Neural progenitor cell (in vitro differentiated cells): ENCODE measurements around the gene CTCF. TPM values are rescaled to one million over a fixed set of nuclear protein-coding genes. Genes with fewer than 3 reads are reported as not detected.

ENCODE experiments used
- DNase-seq: peaks from one replicate; pipeline ENCODE4 v3.0.0-alpha.2; 2016; ENCODE audit warnings: low spot score
- H2AFZ ChIP-seq: fragments of 200-600 bp; sonication (generic); replicated peaks from 2 replicates; pipeline ENCODE4 v1.6.1; 2016; ENCODE audit warnings: antibody characterized with exemption
- H3F3A ChIP-seq: fragments of 200-600 bp; sonication (generic); 2 replicates; pipeline ENCODE4 v1.6.1; 2016; ENCODE audit warnings: antibody characterized with exemption, low read depth
- H3K27ac ChIP-seq: fragments of 200-600 bp; sonication (generic); 2 replicates; pipeline ENCODE4 v1.5.1; 2016; ENCODE audit warnings: mild to moderate bottlenecking
- H3K27me3 ChIP-seq: fragments of 200-600 bp; sonication (generic); 2 replicates; pipeline ENCODE4 v1.6.1; 2016; ENCODE audit warnings: mild to moderate bottlenecking, moderate library complexity
- H3K36me3 ChIP-seq: fragments of 200-600 bp; sonication (generic); 2 replicates; pipeline ENCODE4 v1.5.1; 2016
- H3K4me1 ChIP-seq: fragments of 200-600 bp; sonication (generic); 2 replicates; pipeline ENCODE4 v1.6.1; 2016; ENCODE audit warnings: mixed run types
- H3K4me2 ChIP-seq: fragments of 200-600 bp; sonication (generic); 2 replicates; pipeline ENCODE4 v1.6.1; 2016
- H3K4me3 ChIP-seq: fragments of 200-600 bp; sonication (generic); 2 replicates; pipeline ENCODE4 v1.5.1; 2016
- H3K79me2 ChIP-seq: fragments of 200-600 bp; sonication (generic); 2 replicates; pipeline ENCODE4 v1.6.1; 2016; ENCODE audit warnings: low read depth
- H3K9ac ChIP-seq: fragments of 200-600 bp; sonication (generic); 2 replicates; pipeline ENCODE4 v1.6.1; 2016
- H3K9me3 ChIP-seq: fragments of 200-600 bp; sonication (generic); 2 replicates; pipeline ENCODE4 v1.5.1; 2016; ENCODE audit warnings: low read depth
- H4K20me1 ChIP-seq: fragments of 200-600 bp; sonication (generic); 2 replicates; pipeline ENCODE4 v1.6.1; 2016; ENCODE audit warnings: low read depth
- H3K27ac Mint-ChIP-seq: 3 replicates; pipeline ENCODE4 v1.8.0; 2021; ENCODE audit warnings: mixed read lengths
- H3K27me3 Mint-ChIP-seq: 2 replicates; pipeline ENCODE4 v1.8.0; 2022; ENCODE audit warnings: low read depth, mild to moderate bottlenecking, inconsistent platforms, moderate library complexity, mixed read lengths; ENCODE audit not compliant: insufficient read depth
- H3K36me3 Mint-ChIP-seq: 3 replicates; pipeline ENCODE4 v1.8.0; 2021; ENCODE audit warnings: mixed read lengths
- H3K4me1 Mint-ChIP-seq: 3 replicates; pipeline ENCODE4 v1.8.0; 2021; ENCODE audit warnings: mixed read lengths
- H3K4me3 Mint-ChIP-seq: 3 replicates; pipeline ENCODE4 v1.8.0; 2021; ENCODE audit warnings: mild to moderate bottlenecking, moderate library complexity, mixed read lengths
- H3K9me3 Mint-ChIP-seq: 3 replicates; pipeline ENCODE4 v1.8.0; 2020; ENCODE audit warnings: mixed read lengths
- CTCF ChIP-seq: fragments of 200-600 bp; sonication (generic); IDR thresholded peaks from 2 replicates; pipeline ENCODE4 v1.5.1; 2017; ENCODE audit warnings: antibody characterized with exemption, mild to moderate bottlenecking
- EZH2 ChIP-seq: fragments of 200-600 bp; sonication (generic); IDR thresholded peaks from 2 replicates; pipeline ENCODE4 v1.6.1; 2017; ENCODE audit warnings: antibody characterized with exemption, mild to moderate bottlenecking, moderate library complexity
- EZH2phosphoT487 ChIP-seq: fragments of 200-600 bp; sonication (generic); IDR thresholded peaks from 2 replicates; pipeline ENCODE4 v1.6.1; 2017; ENCODE audit warnings: antibody characterized with exemption
- total RNA-seq: library from RNA; depleted of rRNA; stranded (reverse); fragments of >200 nt; gene quantifications from 2 replicates; pipeline ENCODE4 v1.2.3, GENCODE V29; 2015; ENCODE audit warnings: low replicate concordance

The CTCF gene
- total RNA-seq, 1 donor from 2014 or later = 76.3 TPM

- Mint-ChIP-seq H3K27ac (no peak overlapping the region), H3K27me3 (peaks cover 4% of the 10 kb centered on the region), H3K4me3 (no peak overlapping the region), H3K4me1 (peaks cover 12% of the 10 kb centered on the region), H3K9me3 (no peaks in the 10 kb centered on the region), H3K36me3 (peaks cover 6% of the 10 kb centered on the region)
- no peak overlapping the region for H3K4me2 ChIP-seq
- H2AFZ ChIP-seq = no peak overlapping the region
- no peak for TF ChIP-seq EZH2
- no peak overlapping the region for H3K27ac ChIP-seq
- no peaks in the 10 kb centered on the region for H3K4me1 ChIP-seq
- no peak overlapping the region for H3K9ac ChIP-seq
- no peaks in the 10 kb centered on the region for H4K20me1 ChIP-seq
- H3K27me3 ChIP-seq = no peaks in the 10 kb centered on the region
- no peak overlapping the region for H3K4me3 ChIP-seq
- no peaks in the 10 kb centered on the region for H3K9me3 ChIP-seq
- no peak for DNase-seq
- H3K36me3 ChIP-seq = no peaks in the 10 kb centered on the region
- no peaks in the 10 kb centered on the region for H3K79me2 ChIP-seq
- H3F3A ChIP-seq = no peaks in the 10 kb centered on the region
Measured at GRCh38 chr16:67674851-67675578, 112.7 kb downstream of the CTCF start.

GRCh38 chr16:67675579-67675935 is 113.2 kb downstream of the CTCF start:
- Mint-ChIP-seq H3K27ac (no peak overlapping the region), H3K27me3 (peaks cover 4% of the 10 kb centered on the region), H3K36me3 (peaks cover 6% of the 10 kb centered on the region), H3K4me1 (peaks cover 12% of the 10 kb centered on the region), H3K4me3 (no peak overlapping the region), H3K9me3 (no peaks in the 10 kb centered on the region)
- no peaks in the 10 kb centered on the region for H3K79me2 ChIP-seq
- TF ChIP-seq CTCF = no peak
- no peak for TF ChIP-seq EZH2phosphoT487
- no peak for TF ChIP-seq EZH2
- no peak overlapping the region for H3K4me2 ChIP-seq
- no peak overlapping the region for H2AFZ ChIP-seq
- no peak overlapping the region for H3K9ac ChIP-seq
- H4K20me1 ChIP-seq = no peaks in the 10 kb centered on the region
- no peaks in the 10 kb centered on the region for H3K27me3 ChIP-seq
- no peaks in the 10 kb centered on the region for H3F3A ChIP-seq
- H3K27ac ChIP-seq = no peak overlapping the region
- DNase-seq = no peak
- H3K36me3 ChIP-seq = no peaks in the 10 kb centered on the region
- no peaks in the 10 kb centered on the region for H3K4me1 ChIP-seq
- H3K4me3 ChIP-seq = no peak overlapping the region
- no peaks in the 10 kb centered on the region for H3K9me3 ChIP-seq

- no peak overlapping the region for H3K4me2 ChIP-seq
- no peak overlapping the region for H3K27ac ChIP-seq
- no peak overlapping the region for H2AFZ ChIP-seq
- H3K9ac ChIP-seq = no peak overlapping the region
- Mint-ChIP-seq H3K4me1 (peaks cover 12% of the 10 kb centered on the region), H3K27ac (no peak overlapping the region), H3K9me3 (no peaks in the 10 kb centered on the region), H3K4me3 (no peak overlapping the region), H3K27me3 (peaks cover 4% of the 10 kb centered on the region), H3K36me3 (peaks cover 6% of the 10 kb centered on the region)
- no peak overlapping the region for H3K4me3 ChIP-seq
- H3K9me3 ChIP-seq = no peaks in the 10 kb centered on the region
- no peaks in the 10 kb centered on the region for H3K79me2 ChIP-seq
- TF ChIP-seq CTCF (no peak), EZH2 (no peak), EZH2phosphoT487 (no peak)
- H3F3A ChIP-seq = no peaks in the 10 kb centered on the region
- no peaks in the 10 kb centered on the region for H3K36me3 ChIP-seq
- DNase-seq = no peak
- H4K20me1 ChIP-seq = no peaks in the 10 kb centered on the region
- H3K4me1 ChIP-seq = no peaks in the 10 kb centered on the region
- no peaks in the 10 kb centered on the region for H3K27me3 ChIP-seq
Measured at GRCh38 chr16:67675999-67676398, 113.7 kb downstream of the CTCF start.

GRCh38 chr16:67676516-67676915 is 114.2 kb downstream of the CTCF start:
- H3K27me3 Mint-ChIP-seq = peaks cover 4% of the 10 kb centered on the region
- H3K79me2 ChIP-seq = no peaks in the 10 kb centered on the region
- H3K9me3 Mint-ChIP-seq = no peaks in the 10 kb centered on the region
- DNase-seq = no peak
- H3K4me1 ChIP-seq = no peaks in the 10 kb centered on the region
- H3K9ac ChIP-seq = no peak overlapping the region
- peaks cover 12% of the 10 kb centered on the region for H3K4me1 Mint-ChIP-seq
- H3F3A ChIP-seq = no peaks in the 10 kb centered on the region
- no peak overlapping the region for H3K27ac Mint-ChIP-seq
- no peaks in the 10 kb centered on the region for H3K27me3 ChIP-seq
- no peak overlapping the region for H3K4me3 Mint-ChIP-seq
- no peak overlapping the region for H3K27ac ChIP-seq
- peaks cover 6% of the 10 kb centered on the region for H3K36me3 Mint-ChIP-seq
- H4K20me1 ChIP-seq = no peaks in the 10 kb centered on the region
- H3K4me3 ChIP-seq = no peak overlapping the region
- H2AFZ ChIP-seq = no peak overlapping the region
- TF ChIP-seq EZH2 = no peak
- no peaks in the 10 kb centered on the region for H3K9me3 ChIP-seq
- no peak overlapping the region for H3K4me2 ChIP-seq
- no peaks in the 10 kb centered on the region for H3K36me3 ChIP-seq
